HCT116 (cell line): ENCODE measurements around the gene LCN9. TPM values are rescaled to one million over a fixed set of nuclear protein-coding genes. Genes with fewer than 3 reads are reported as not detected.

Experiments used
- ATAC-seq: fragments of 200-7000 bp; cut with Tn5 transposase; 2 replicates; pipeline ENCODE4 v1.9.1; 2020; ENCODE audit warnings: mild to moderate bottlenecking, moderate library complexity
- BruUV-seq: library from RNA; stranded (reverse); fragments of 400-500 nt; replicated peaks from 2 replicates; lab custom pipeline; 2021; lab: Mats Ljungman, UMichigan
- CTCF ChIA-PET: fragments of 300-600 bp; sonication (Branson Sonifier 250); formaldehyde crosslinking; loops from one replicate; lab custom pipeline; 2021; ENCODE audit warnings: antibody characterized with exemption; lab: Charles Lee
- POLR2A ChIA-PET: fragments of 300-600, 350-600 bp; sonication (Branson Sonifier 250); formaldehyde crosslinking; loops from one replicate; lab custom pipeline; 2021; ENCODE audit warnings: antibody characterized with exemption; lab: Charles Lee
- RAD21 ChIA-PET, 2 experiments: fragments of 300-600 bp; sonication (Branson Sonifier 250); formaldehyde crosslinking; loops; one replicate each; lab custom pipeline; 2023; ENCODE audit warnings: low total read pairs in 2 of 2; ENCODE audit not compliant: uncharacterized antibody in 2 of 2, unreplicated experiment in 2 of 2, low non-redundant PET in 1 of 2; lab: Charles Lee
- DNase-seq: peaks from one replicate; pipeline ENCODE4 v3.0.0-alpha.2; 2010; ENCODE audit warnings: low read depth, low spot score
- H2AFZ ChIP-seq: fragments of 200-600 bp; shearing (Covaris generic), sonication (generic); 2 replicates; pipeline ENCODE4 v1.6.1; 2017; ENCODE audit warnings: low read depth, mixed run types, mixed read lengths, antibody characterized with exemption, low read length; ENCODE audit not compliant: poor library complexity, severe bottlenecking
- H3K27ac ChIP-seq: 2 replicates; pipeline ENCODE4 v1.5.1; 2012; ENCODE audit warnings: low read depth, low read length
- H3K27me3 ChIP-seq: fragments of 200-600 bp; sonication (generic); 2 replicates; pipeline ENCODE4 v1.6.1; 2016; ENCODE audit warnings: mixed run types, low read length, mixed read lengths; ENCODE audit not compliant: insufficient read depth
- H3K36me3 ChIP-seq, 2 experiments: fragments of 200-500 bp in 1 of 2; fragments of 200-600 bp in 1 of 2; sonication (Bioruptor generic) in 1 of 2; sonication (generic) in 1 of 2; 2 replicates each; pipeline versions ENCODE4 v1.5.1 to v1.6.1; 2014 to 2016; ENCODE audit warnings: low read length in 2 of 2, inconsistent platforms in 1 of 2, mixed read lengths in 1 of 2, mixed run types in 1 of 2; ENCODE audit not compliant: insufficient read depth in 2 of 2, control insufficient read depth in 1 of 2
- H3K4me1 ChIP-seq, 2 experiments: fragments of 200-600 bp in 1 of 2; sonication (generic) in 1 of 2; 2 replicates each; pipeline versions ENCODE4 v1.5.1 to v1.6.1; 2012 to 2017; ENCODE audit warnings: low read length in 2 of 2, inconsistent platforms in 1 of 2, mild to moderate bottlenecking in 1 of 2, mixed read lengths in 1 of 2, mixed run types in 1 of 2, moderate library complexity in 1 of 2; ENCODE audit not compliant: insufficient read depth in 2 of 2, control insufficient read depth in 1 of 2
- H3K4me2 ChIP-seq: fragments of 200-600 bp; sonication (generic); 2 replicates; pipeline ENCODE4 v1.6.1; 2017; ENCODE audit warnings: mixed run types, low read length, mixed read lengths
- H3K4me3 ChIP-seq, 2 experiments: fragments of 200-600 bp in 1 of 2; sonication (generic) in 1 of 2; replicated peaks in 1 of 2; 2 replicates each; pipeline ENCODE4 v1.5.1; 2011 to 2016; ENCODE audit warnings: low read length in 2 of 2, control low read depth in 1 of 2, low read depth in 1 of 2, mild to moderate bottlenecking in 1 of 2, mixed read lengths in 1 of 2, mixed run types in 1 of 2
- H3K79me2 ChIP-seq: fragments of 200-600 bp; sonication (generic); 2 replicates; pipeline ENCODE4 v1.6.1; 2017; ENCODE audit warnings: mild to moderate bottlenecking, mixed run types, low read length, moderate library complexity, mixed read lengths; ENCODE audit not compliant: insufficient read depth
- H3K9ac ChIP-seq: fragments of 200-600 bp; sonication (generic); 2 replicates; pipeline ENCODE4 v1.6.1; 2016; ENCODE audit warnings: low read length, mixed read lengths
- H3K9me2 ChIP-seq: fragments of 200-600 bp; sonication (generic), shearing (Covaris generic); 2 replicates; pipeline ENCODE4 v1.6.1; 2017; ENCODE audit warnings: mixed run types, mild to moderate bottlenecking, moderate library complexity; ENCODE audit not compliant: insufficient read depth
- H3K9me3 ChIP-seq, 2 experiments: fragments of 200-500 bp in 1 of 2; fragments of 200-600 bp in 1 of 2; sonication (Bioruptor generic) in 1 of 2; sonication (generic) in 1 of 2; 2 replicates each; pipeline ENCODE4 v1.6.1; 2014 to 2017; ENCODE audit warnings: low read length in 2 of 2, mixed read lengths in 2 of 2, inconsistent platforms in 1 of 2, low read depth in 1 of 2, mild to moderate bottlenecking in 1 of 2, mixed run types in 1 of 2, moderate library complexity in 1 of 2; ENCODE audit not compliant: control insufficient read depth in 1 of 2, insufficient read depth in 1 of 2
- H4K20me1 ChIP-seq: fragments of 200-600 bp; sonication (generic), shearing (Covaris generic); 2 replicates; pipeline ENCODE4 v1.6.1; 2017; ENCODE audit warnings: mixed run types, mild to moderate bottlenecking, moderate library complexity; ENCODE audit not compliant: insufficient read depth
- CEBPB ChIP-seq: IDR thresholded peaks from 2 replicates; pipeline ENCODE4 v1.6.1; 2012; ENCODE audit warnings: low read depth
- CTCF ChIP-seq, 3 experiments: fragments of 200-600 bp in 1 of 3; sonication (generic) in 1 of 3; IDR thresholded peaks in 2 of 3; conservative IDR thresholded peaks in 1 of 3; 2 replicates each; pipeline ENCODE4 v1.5.1; 2012 to 2017; ENCODE audit warnings: low read depth in 2 of 3, low read length in 2 of 3, antibody characterized with exemption in 1 of 3, borderline replicate concordance in 1 of 3, control low read depth in 1 of 3, mild to moderate bottlenecking in 1 of 3, mixed read lengths in 1 of 3, mixed run types in 1 of 3, moderate library complexity in 1 of 3; ENCODE audit not compliant: insufficient read depth in 1 of 3
- ELF1 ChIP-seq: IDR thresholded peaks from 2 replicates; pipeline ENCODE4 v1.6.1; 2012; ENCODE audit warnings: low read depth, borderline replicate concordance
- EZH2 ChIP-seq: fragments of 200-600 bp; sonication (generic); IDR thresholded peaks from 2 replicates; pipeline ENCODE4 v1.6.1; 2017; ENCODE audit warnings: antibody characterized with exemption, mixed run types
- EZH2phosphoT487 ChIP-seq: fragments of 200-600 bp; IDR thresholded peaks from 2 replicates; pipeline ENCODE4 v1.6.1; 2018; ENCODE audit warnings: antibody characterized with exemption, borderline replicate concordance
- FOSL1 ChIP-seq: IDR thresholded peaks from 2 replicates; pipeline ENCODE4 v1.6.1; 2012; ENCODE audit warnings: low read depth
- JUND ChIP-seq: IDR thresholded peaks from 2 replicates; pipeline ENCODE4 v1.6.1; 2012
- RAD21 ChIP-seq: IDR thresholded peaks from 2 replicates; pipeline ENCODE4 v1.6.1; 2012; ENCODE audit warnings: low read depth, mild to moderate bottlenecking
- SRF ChIP-seq: IDR thresholded peaks from 2 replicates; pipeline ENCODE4 v1.6.1; 2012; ENCODE audit warnings: low read depth
- TCF7L2 ChIP-seq: IDR thresholded peaks from 2 replicates; pipeline ENCODE4 v1.7.0; 2011; ENCODE audit warnings: borderline replicate concordance, inconsistent platforms; ENCODE audit not compliant: insufficient read depth, insufficient read length; ENCODE audit errors: extremely low read depth
- YY1 ChIP-seq: IDR thresholded peaks from 2 replicates; pipeline ENCODE4 v1.6.1; 2011; ENCODE audit warnings: low read length, low read depth, moderate library complexity, mild to moderate bottlenecking; ENCODE audit not compliant: insufficient replicate concordance; ENCODE audit errors: extremely low read depth
- ZFX ChIP-seq: fragments of 450-650 bp; IDR thresholded peaks from 2 replicates; pipeline ENCODE4 v1.6.1; 2017
- ZNF274 ChIP-seq: fragments of 200-500 bp; sonication (Bioruptor generic); IDR thresholded peaks from 2 replicates; pipeline ENCODE4 v1.6.1; 2014; ENCODE audit warnings: mild to moderate bottlenecking, low read depth, low read length, inconsistent platforms
- intact Hi-C: fragments of 100-400 bp; cut with micrococcal nuclease; formaldehyde crosslinking; loops from 2 replicates; pipeline ENCODE4 v1.10.0; 2022
- total RNA-seq: library from RNA; stranded (reverse); gene quantifications from one replicate; pipeline ENCODE4 v1.2.1, GENCODE V29; 2021; ENCODE audit not compliant: unreplicated experiment

LCN9 gene
- total RNA-seq, 1 experiment from 2014 or later: not detected

GRCh38 chr9:135617538-135617900 lies 45.6 kb upstream of the LCN9 start:
- H2AFZ ChIP-seq: no peak overlapping the region
- no TSS peak for BruUV-seq
- H3K4me2 ChIP-seq: no peak overlapping the region
- H3K9me2 ChIP-seq: no peaks in the 10 kb centered on the region
- CTCF ChIA-PET: no interaction called here
- no peak overlapping the region for H3K9ac ChIP-seq
- POLR2A ChIA-PET: no interaction called here
- no peaks in the 10 kb centered on the region for H3K4me1 ChIP-seq
- no peaks in the 10 kb centered on the region for H4K20me1 ChIP-seq
- RAD21 ChIA-PET: no interaction called here
- H3K27ac ChIP-seq: no peak overlapping the region
- H3K27me3 ChIP-seq: no peaks in the 10 kb centered on the region
- H3K4me3 ChIP-seq: no peak overlapping the region
- TF ChIP-seq ELF1 (no peak), CEBPB (no peak), YY1 (no peak), JUND (no peak), RAD21 (no peak), EZH2phosphoT487 (no peak), EZH2 (no peak), TCF7L2 (no peak), ZFX (no peak), ZNF274 (no peak), CTCF (IDR thresholded peaks at IDR 0.05 in 2 of 3, conservative IDR thresholded peaks at IDR 0.05 in 1 of 3; ENCODE audit: borderline replicate concordance in 1 of 3, insufficient read depth in 1 of 3, low read depth in 2 of 3, low read length in 2 of 3) (no peak), FOSL1 (no peak), SRF (no peak)
- TF ChIP-seq, all 23 proteins: peak for 0
- DNase-seq (no peak), ATAC-seq (no peak)
- intact Hi-C loops: no loop called here
- H3K9me3 ChIP-seq: no peaks in the 10 kb centered on the region
- no peaks in the 10 kb centered on the region for H3K36me3 ChIP-seq
- no peaks in the 10 kb centered on the region for H3K79me2 ChIP-seq
